ENCODE data around the gene PLCD1. TPM values are rescaled to one million over a fixed set of nuclear protein-coding genes. Genes with fewer than 3 reads are reported as not detected.

Gene PLCD1
- polyA plus RNA-seq, 1 of the 3 experiments (the other 2 are of a cell fraction) = 20.2 TPM

DNA sequence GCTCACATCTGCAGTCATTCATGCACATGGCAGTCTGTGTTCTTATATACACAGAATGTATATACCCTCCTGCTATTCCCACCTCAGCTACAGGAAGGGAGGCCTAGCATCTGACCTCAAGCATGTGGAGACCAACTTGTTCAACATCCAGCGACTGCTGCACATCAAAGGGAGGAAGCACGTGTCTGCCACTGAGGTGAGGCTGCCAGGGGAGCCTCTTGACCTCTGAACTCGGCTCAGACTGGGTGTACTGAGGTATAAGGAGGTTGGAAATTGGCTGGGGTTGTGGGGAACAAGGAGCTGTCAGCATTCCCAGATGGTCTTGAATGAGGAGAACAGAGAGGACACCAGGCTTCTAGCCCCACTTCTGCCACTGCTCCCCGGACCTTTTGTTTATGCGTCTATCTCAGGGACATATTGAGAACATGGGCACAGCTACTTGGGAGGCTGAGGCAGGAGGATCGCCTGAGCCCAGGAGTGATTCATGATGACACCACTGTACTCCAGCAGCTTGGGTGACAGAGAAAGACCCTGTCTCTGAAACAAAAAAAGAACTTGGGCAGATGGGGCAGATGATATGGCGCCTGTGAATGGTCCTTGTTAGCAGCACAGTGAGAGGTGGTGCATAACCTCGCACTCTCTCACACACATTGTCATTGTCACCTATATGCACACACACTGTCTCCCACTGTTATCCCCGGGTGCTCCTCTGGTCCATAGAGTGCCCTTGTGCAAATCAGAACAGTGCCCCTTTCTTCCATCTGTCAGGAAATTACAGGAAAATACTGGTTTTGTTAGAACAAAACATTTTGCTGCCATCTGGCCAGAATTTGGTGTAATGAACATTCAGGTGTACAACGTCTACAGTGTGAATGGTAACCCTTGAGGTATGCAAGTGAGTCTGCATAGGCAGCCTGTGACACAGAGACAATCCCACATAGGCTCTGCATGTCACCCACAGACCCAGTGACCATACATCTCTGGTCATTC lies 33.5 kb downstream of the PLCD1 start:
- no peak overlapping the region for H3K4me3 ChIP-seq (ENCODE audit: low read depth in 2 of 2, low read length in 1 of 2)
- ChIA-PET CTCF (interaction anchor here (0.7 to 2.4 kb wide), 25 partner anchors 10 to 484 kb away, joined by 3 to 17 read pairs (median 5); no protein-coding TSS in a partner anchor), POLR2A (interaction anchor here (1.1 kb wide), 1 partner anchor 141 kb away, joined by 3 read pairs; the partner anchor contains the start of gene ACAA1)
- H3K4me2 ChIP-seq = no peak overlapping the region
- H3K9me3 ChIP-seq = no peaks in the 10 kb centered on the region
- no peaks in the 10 kb centered on the region for H3K9me2 ChIP-seq
- no peak for DNase-seq
- no peaks in the 10 kb centered on the region for H4K20me1 ChIP-seq (ENCODE audit: insufficient read depth)
- 78% methylated on average over 10 of the region's 10 CpGs for WGBS (ENCODE audit: low lambda C conversion rate)
- H3K27ac ChIP-seq (ENCODE audit: low read depth in 2 of 2, low read length in 1 of 2) = no peak overlapping the region
- H3F3A ChIP-seq (replicated peaks; ENCODE audit: insufficient read depth) = peaks cover 4% of the 10 kb centered on the region
- no peak overlapping the region for H3K9ac ChIP-seq
- no peak overlapping the region for H2AFZ ChIP-seq (ENCODE audit: low read depth)
- H3K36me3 ChIP-seq (replicated peaks in 1 of 2; ENCODE audit: control insufficient read depth in 1 of 2, insufficient read depth in 2 of 2, low read length in 1 of 2) = no peaks in the 10 kb centered on the region
- H3K27me3 ChIP-seq (ENCODE audit: insufficient read depth) = no peaks in the 10 kb centered on the region
- H3K4me1 ChIP-seq (ENCODE audit: control insufficient read depth in 1 of 2, insufficient read depth in 2 of 2, low read depth in 1 of 2, low read length in 1 of 2) = peaks cover 5 to 19% of the 10 kb centered on the region in 2 experiments; a peak in 3 of 4 replicates
- H3K79me2 ChIP-seq (ENCODE audit: insufficient read depth) = no peaks in the 10 kb centered on the region
- TF ChIP-seq GATA2 (CRISPR knock-in tag; IDR thresholded peaks at IDR 0.05) (no peak), RAD21 (IDR thresholded peaks at IDR 0.05; ENCODE audit: low read length) (0 out of 2 replicates have a peak, but pooled peaks have one; percentile 18)

DNA sequence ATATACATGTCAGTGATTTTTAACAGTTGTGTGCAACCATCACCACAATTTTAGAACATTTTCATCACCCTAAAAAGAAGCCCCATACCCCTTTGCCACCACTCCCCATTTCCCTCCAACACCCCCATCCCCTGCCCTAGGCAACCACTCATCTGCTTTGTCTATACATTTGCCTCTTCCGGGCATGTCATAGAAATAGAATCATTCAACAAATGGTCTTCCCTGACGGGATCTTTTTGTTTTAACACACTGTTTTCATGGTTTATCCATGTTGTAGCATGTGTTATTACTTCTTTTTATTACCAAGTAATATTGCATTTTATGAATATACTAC lies 34.8 kb downstream of the PLCD1 start:
- Histone ChIP-seq H3K27me3 (ENCODE audit: insufficient read depth) (no peaks in the 10 kb centered on the region), H3K27ac (ENCODE audit: low read depth in 2 of 2, low read length in 1 of 2) (peak overlapping the region; percentile 54 to 77; a peak in 3 of 4 replicates), H2AFZ (ENCODE audit: low read depth) (peak overlapping the region; percentile 99), H3K9me2 (no peaks in the 10 kb centered on the region), H3K4me2 (peak overlapping the region; percentile 89), H3K36me3 (replicated peaks in 1 of 2; ENCODE audit: control insufficient read depth in 1 of 2, insufficient read depth in 2 of 2, low read length in 1 of 2) (no peaks in the 10 kb centered on the region), H3K9me3 (no peaks in the 10 kb centered on the region), H3K79me2 (ENCODE audit: insufficient read depth) (no peaks in the 10 kb centered on the region), H4K20me1 (ENCODE audit: insufficient read depth) (no peaks in the 10 kb centered on the region), H3K4me1 (ENCODE audit: control insufficient read depth in 1 of 2, insufficient read depth in 2 of 2, low read depth in 1 of 2, low read length in 1 of 2) (peaks cover 5 to 19% of the 10 kb centered on the region in 2 experiments; a peak in 3 of 4 replicates), H3K9ac (peak overlapping the region; percentile 77; the same call in 1 of the 2 replicates), H3F3A (replicated peaks; ENCODE audit: insufficient read depth) (peaks cover 4% of the 10 kb centered on the region), H3K4me3 (ENCODE audit: low read depth in 2 of 2, low read length in 1 of 2) (peak overlapping the region; percentile 62 to 69)
- ChIA-PET POLR2A (interaction anchor here (0.7 to 1.0 kb wide), 3 partner anchors 49 to 143 kb away, joined by 3 to 4 read pairs (median 4); partner anchors contain the start of gene ACAA1), CTCF (interaction anchor here (0.9 to 1.6 kb wide), 2 partner anchors 139 kb away, joined by 3 to 4 read pairs; no protein-coding TSS in a partner anchor)
- WGBS (ENCODE audit: low lambda C conversion rate) = 39% methylated on average over 2 of the region's 2 CpGs
- no peak for DNase-seq
- TF ChIP-seq, protein P1, sequence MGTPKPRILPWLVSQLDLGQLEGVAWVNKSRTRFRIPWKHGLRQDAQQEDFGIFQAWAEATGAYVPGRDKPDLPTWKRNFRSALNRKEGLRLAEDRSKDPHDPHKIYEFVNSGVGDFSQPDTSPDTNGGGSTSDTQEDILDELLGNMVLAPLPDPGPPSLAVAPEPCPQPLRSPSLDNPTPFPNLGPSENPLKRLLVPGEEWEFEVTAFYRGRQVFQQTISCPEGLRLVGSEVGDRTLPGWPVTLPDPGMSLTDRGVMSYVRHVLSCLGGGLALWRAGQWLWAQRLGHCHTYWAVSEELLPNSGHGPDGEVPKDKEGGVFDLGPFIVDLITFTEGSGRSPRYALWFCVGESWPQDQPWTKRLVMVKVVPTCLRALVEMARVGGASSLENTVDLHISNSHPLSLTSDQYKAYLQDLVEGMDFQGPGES (IDR thresholded peaks at IDR 0.05; ENCODE audit: low read depth, low read length) = no peak
- TF ChIP-seq MEF2A (IDR thresholded peaks at IDR 0.05; ENCODE audit: borderline replicate concordance, low read depth) (no peak), POLR2AphosphoS5 (IDR thresholded peaks at IDR 0.05; ENCODE audit: low read depth, low read length) (no peak), RAD21 (IDR thresholded peaks at IDR 0.05; ENCODE audit: low read length) (no peak)
